ENCODE results near the gene CC2D2B.
A peak's percentile ranks its signal among the peaks of the same experiment; 100 is the strongest.

Gene CC2D2B

GRCh38 chr10:95907456-95908253 is at the start of gene CC2D2B:
CC2D2B (plus strand) TSS chr10:95907975; CDS start chr10:95911324, 3,349 bp downstream.
- H3K27me3 ChIP-seq (ENCODE audit: insufficient read depth, low read length): no peaks in the 10 kb centered on the region
- H3K4me3 ChIP-seq (ENCODE audit: low read depth, low read length): peak within 1 kb of the TSS; percentile 95
- peaks cover 3% of the 10 kb centered on the region for H3K79me2 ChIP-seq (ENCODE audit: control insufficient read depth, insufficient read depth, low read length, unreplicated experiment)
- no peaks in the 10 kb centered on the region for H3K36me3 ChIP-seq (ENCODE audit: insufficient read depth, low read length)
- H2AFZ ChIP-seq (ENCODE audit: low read length, unreplicated experiment): peak within 1 kb of the TSS; percentile 94
- H3K4me1 ChIP-seq (ENCODE audit: control insufficient read depth, insufficient read depth, low read length, unreplicated experiment): no peaks in the 10 kb centered on the region
- H3K27ac ChIP-seq (ENCODE audit: low read depth, low read length): peak within 1 kb of the TSS; percentile 19; the same call in 1 of the 2 replicates

GRCh38 chr10:95860166-95860940 is 47.4 kb upstream of the CC2D2B start:
- Histone ChIP-seq H3K4me3 (ENCODE audit: low read depth, low read length) (no peak overlapping the region), H3K27me3 (ENCODE audit: insufficient read depth, low read length) (no peaks in the 10 kb centered on the region), H3K79me2 (ENCODE audit: control insufficient read depth, insufficient read depth, low read length, unreplicated experiment) (no peaks in the 10 kb centered on the region), H3K36me3 (ENCODE audit: insufficient read depth, low read length) (no peaks in the 10 kb centered on the region), H3K27ac (ENCODE audit: low read depth, low read length) (no peak overlapping the region), H2AFZ (ENCODE audit: low read length, unreplicated experiment) (no peak overlapping the region), H3K4me1 (ENCODE audit: control insufficient read depth, insufficient read depth, low read length, unreplicated experiment) (peaks cover 10% of the 10 kb centered on the region)

GRCh38 chr10:95861386-95861785 is 46.4 kb upstream of the CC2D2B start:
- H3K27ac ChIP-seq (ENCODE audit: low read depth, low read length): no peak overlapping the region
- H3K79me2 ChIP-seq (ENCODE audit: control insufficient read depth, insufficient read depth, low read length, unreplicated experiment): no peaks in the 10 kb centered on the region
- no peak overlapping the region for H2AFZ ChIP-seq (ENCODE audit: low read length, unreplicated experiment)
- H3K4me1 ChIP-seq (ENCODE audit: control insufficient read depth, insufficient read depth, low read length, unreplicated experiment): peaks cover 10% of the 10 kb centered on the region
- no peak overlapping the region for H3K4me3 ChIP-seq (ENCODE audit: low read depth, low read length)
- no peaks in the 10 kb centered on the region for H3K36me3 ChIP-seq (ENCODE audit: insufficient read depth, low read length)
- H3K27me3 ChIP-seq (ENCODE audit: insufficient read depth, low read length): no peaks in the 10 kb centered on the region

- no peak overlapping the region for H3K4me3 ChIP-seq (ENCODE audit: low read depth, low read length)
- no peaks in the 10 kb centered on the region for H3K79me2 ChIP-seq (ENCODE audit: control insufficient read depth, insufficient read depth, low read length, unreplicated experiment)
- H3K36me3 ChIP-seq (ENCODE audit: insufficient read depth, low read length): no peaks in the 10 kb centered on the region
- H3K4me1 ChIP-seq (ENCODE audit: control insufficient read depth, insufficient read depth, low read length, unreplicated experiment): peaks cover 7% of the 10 kb centered on the region
- H3K27ac ChIP-seq (ENCODE audit: low read depth, low read length): no peak overlapping the region
- peak overlapping the region; percentile 7 for H2AFZ ChIP-seq (ENCODE audit: low read length, unreplicated experiment)
- H3K27me3 ChIP-seq (ENCODE audit: insufficient read depth, low read length): no peaks in the 10 kb centered on the region
Measured at GRCh38 chr10:95864906-95865813, 42.6 kb upstream of the CC2D2B start.

GRCh38 chr10:95865814-95866466 is 41.8 kb upstream of the CC2D2B start:
- no peaks in the 10 kb centered on the region for H3K27me3 ChIP-seq (ENCODE audit: insufficient read depth, low read length)
- no peak overlapping the region for H3K4me3 ChIP-seq (ENCODE audit: low read depth, low read length)
- peaks cover 7% of the 10 kb centered on the region for H3K4me1 ChIP-seq (ENCODE audit: control insufficient read depth, insufficient read depth, low read length, unreplicated experiment)
- H3K36me3 ChIP-seq (ENCODE audit: insufficient read depth, low read length): no peaks in the 10 kb centered on the region
- H3K27ac ChIP-seq (ENCODE audit: low read depth, low read length): no peak overlapping the region
- no peak overlapping the region for H2AFZ ChIP-seq (ENCODE audit: low read length, unreplicated experiment)
- no peaks in the 10 kb centered on the region for H3K79me2 ChIP-seq (ENCODE audit: control insufficient read depth, insufficient read depth, low read length, unreplicated experiment)

- Histone ChIP-seq H2AFZ (ENCODE audit: low read length, unreplicated experiment) (no peak overlapping the region), H3K27ac (ENCODE audit: low read depth, low read length) (no peak overlapping the region), H3K79me2 (ENCODE audit: control insufficient read depth, insufficient read depth, low read length, unreplicated experiment) (no peaks in the 10 kb centered on the region), H3K4me1 (ENCODE audit: control insufficient read depth, insufficient read depth, low read length, unreplicated experiment) (peaks cover 7% of the 10 kb centered on the region), H3K4me3 (ENCODE audit: low read depth, low read length) (no peak overlapping the region), H3K27me3 (ENCODE audit: insufficient read depth, low read length) (no peaks in the 10 kb centered on the region), H3K36me3 (ENCODE audit: insufficient read depth, low read length) (no peaks in the 10 kb centered on the region)
Measured at GRCh38 chr10:95866467-95866842, 41.3 kb upstream of the CC2D2B start.

- Histone ChIP-seq H3K79me2 (ENCODE audit: control insufficient read depth, insufficient read depth, low read length, unreplicated experiment) (no peaks in the 10 kb centered on the region), H3K36me3 (ENCODE audit: insufficient read depth, low read length) (no peaks in the 10 kb centered on the region), H3K4me1 (ENCODE audit: control insufficient read depth, insufficient read depth, low read length, unreplicated experiment) (peaks cover 7% of the 10 kb centered on the region), H3K27ac (ENCODE audit: low read depth, low read length) (no peak overlapping the region), H3K4me3 (ENCODE audit: low read depth, low read length) (no peak overlapping the region), H2AFZ (ENCODE audit: low read length, unreplicated experiment) (no peak overlapping the region), H3K27me3 (ENCODE audit: insufficient read depth, low read length) (no peaks in the 10 kb centered on the region)
Measured at GRCh38 chr10:95867866-95868265, 39.9 kb upstream of the CC2D2B start.

- Histone ChIP-seq H3K4me1 (ENCODE audit: control insufficient read depth, insufficient read depth, low read length, unreplicated experiment) (no peaks in the 10 kb centered on the region), H3K27ac (ENCODE audit: low read depth, low read length) (no peak overlapping the region), H3K4me3 (ENCODE audit: low read depth, low read length) (no peak overlapping the region), H2AFZ (ENCODE audit: low read length, unreplicated experiment) (no peak overlapping the region), H3K27me3 (ENCODE audit: insufficient read depth, low read length) (no peaks in the 10 kb centered on the region), H3K79me2 (ENCODE audit: control insufficient read depth, insufficient read depth, low read length, unreplicated experiment) (no peaks in the 10 kb centered on the region), H3K36me3 (ENCODE audit: insufficient read depth, low read length) (peaks cover 10% of the 10 kb centered on the region)
Measured at GRCh38 chr10:95872158-95872711, 35.5 kb upstream of the CC2D2B start.

GRCh38 chr10:95873139-95873538 is 34.6 kb upstream of the CC2D2B start:
- no peak overlapping the region for H3K27ac ChIP-seq (ENCODE audit: low read depth, low read length)
- H3K27me3 ChIP-seq (ENCODE audit: insufficient read depth, low read length): no peaks in the 10 kb centered on the region
- no peaks in the 10 kb centered on the region for H3K4me1 ChIP-seq (ENCODE audit: control insufficient read depth, insufficient read depth, low read length, unreplicated experiment)
- H2AFZ ChIP-seq (ENCODE audit: low read length, unreplicated experiment): no peak overlapping the region
- H3K4me3 ChIP-seq (ENCODE audit: low read depth, low read length): no peak overlapping the region
- H3K36me3 ChIP-seq (ENCODE audit: insufficient read depth, low read length): peaks cover 10% of the 10 kb centered on the region
- no peaks in the 10 kb centered on the region for H3K79me2 ChIP-seq (ENCODE audit: control insufficient read depth, insufficient read depth, low read length, unreplicated experiment)

- H3K27me3 ChIP-seq (ENCODE audit: insufficient read depth, low read length): no peaks in the 10 kb centered on the region
- no peak overlapping the region for H3K27ac ChIP-seq (ENCODE audit: low read depth, low read length)
- H2AFZ ChIP-seq (ENCODE audit: low read length, unreplicated experiment): no peak overlapping the region
- peaks cover 10% of the 10 kb centered on the region for H3K36me3 ChIP-seq (ENCODE audit: insufficient read depth, low read length)
- no peaks in the 10 kb centered on the region for H3K4me1 ChIP-seq (ENCODE audit: control insufficient read depth, insufficient read depth, low read length, unreplicated experiment)
- H3K4me3 ChIP-seq (ENCODE audit: low read depth, low read length): no peak overlapping the region
- no peaks in the 10 kb centered on the region for H3K79me2 ChIP-seq (ENCODE audit: control insufficient read depth, insufficient read depth, low read length, unreplicated experiment)
Measured at GRCh38 chr10:95873651-95874050, 34.1 kb upstream of the CC2D2B start.
